Mammary epithelial cell (primary cell): ENCODE measurements around the gene PAIP2B.

ENCODE experiments used
- CTCF ChIP-seq, 2 donors: IDR thresholded peaks in 1 of 2; conservative IDR thresholded peaks in 1 of 2; 2 replicates each; pipeline ENCODE4 v1.5.1; 2011 to 2012; ENCODE audit warnings: inconsistent platforms in 2 of 2, low read length in 2 of 2, mild to moderate bottlenecking in 2 of 2, control low read depth in 1 of 2, low read depth in 1 of 2; ENCODE audit not compliant: insufficient read depth in 1 of 2; ENCODE audit errors: extremely low read depth in 1 of 2
- EZH2 ChIP-seq: IDR thresholded peaks from 2 replicates; pipeline ENCODE4 v1.6.1; 2012; ENCODE audit warnings: low read length, inconsistent platforms, borderline replicate concordance

- no peak for TF ChIP-seq CTCF (conservative IDR thresholded peaks at IDR 0.05 in 1 of 2, IDR thresholded peaks at IDR 0.05 in 1 of 2; ENCODE audit: extremely low read depth in 1 of 2, insufficient read depth in 1 of 2, low read depth in 1 of 2, low read length in 2 of 2)
- TF ChIP-seq EZH2 = no peak
Measured at GRCh38 chr2:71173096-71173495, 53.8 kb downstream of the PAIP2B start.
